SK-N-SH (cell line): Measurements from ENCODE around the gene IL2RA. TPM values are rescaled to one million over a fixed set of nuclear protein-coding genes. Genes with fewer than 3 reads are reported as not detected.

Experiments used
- CTCF ChIA-PET: fragments of 300-600, 350-600 bp; formaldehyde crosslinking; extraction: SDS; loops from one replicate; lab custom pipeline; 2021; lab: Yijun Ruan, JAX
- POLR2A ChIA-PET: fragments of 350-600 bp; sonication (Branson Sonifier 250); formaldehyde crosslinking; extraction: SDS; loops from one replicate; lab custom pipeline; 2020; ENCODE audit warnings: antibody characterized with exemption, inconsistent platforms; lab: Yijun Ruan, JAX
- DNase-seq: peaks from one replicate; pipeline ENCODE4 v3.0.0; 2012
- H2AFZ ChIP-seq: fragments of 200-600 bp; sonication (generic); 2 replicates; pipeline ENCODE4 v1.8.1; 2016; ENCODE audit warnings: antibody characterized with exemption, mild to moderate bottlenecking, low read depth
- H3F3A ChIP-seq: fragments of 200-600 bp; sonication (generic); replicated peaks from 2 replicates; pipeline ENCODE3; 2016; ENCODE audit warnings: antibody characterized with exemption, mild to moderate bottlenecking; ENCODE audit not compliant: insufficient read depth
- H3K27ac ChIP-seq, 2 experiments: fragments of 200-500 bp in 1 of 2; fragments of 200-600 bp in 1 of 2; sonication (Bioruptor generic) in 1 of 2; sonication (generic), shearing (Covaris generic) in 1 of 2; 2 replicates each; pipeline versions ENCODE4 v1.5.1 to v1.6.1; 2014 to 2016; ENCODE audit warnings: low read depth in 2 of 2, inconsistent platforms in 1 of 2, low read length in 1 of 2, mild to moderate bottlenecking in 1 of 2, mixed read lengths in 1 of 2
- H3K27me3 ChIP-seq: fragments of 200-600 bp; sonication (generic), shearing (Covaris generic); 2 replicates; pipeline ENCODE4 v1.6.1; 2016; ENCODE audit warnings: mixed run types; ENCODE audit not compliant: insufficient read depth
- H3K36me3 ChIP-seq, 2 experiments: fragments of 200-500 bp in 1 of 2; fragments of 200-600 bp in 1 of 2; sonication (Bioruptor generic) in 1 of 2; sonication (generic) in 1 of 2; replicated peaks in 1 of 2; 2 replicates each; pipeline versions ENCODE3 to v1.5.1; 2014 to 2016; ENCODE audit warnings: low read length in 1 of 2, mild to moderate bottlenecking in 1 of 2; ENCODE audit not compliant: insufficient read depth in 2 of 2, control insufficient read depth in 1 of 2
- H3K4me1 ChIP-seq, 2 experiments: fragments of 200-500 bp in 1 of 2; fragments of 200-600 bp in 1 of 2; sonication (Bioruptor generic) in 1 of 2; sonication (generic), shearing (Covaris generic) in 1 of 2; 2 replicates each; pipeline versions ENCODE4 v1.5.1 to v1.6.1; 2014 to 2016; ENCODE audit warnings: low read depth in 1 of 2, low read length in 1 of 2, mixed run types in 1 of 2; ENCODE audit not compliant: insufficient read depth in 2 of 2, control insufficient read depth in 1 of 2
- H3K4me2 ChIP-seq: fragments of 200-600 bp; sonication (generic), shearing (Covaris generic); 2 replicates; pipeline ENCODE4 v1.6.1; 2017; ENCODE audit warnings: mixed run types
- H3K4me3 ChIP-seq, 2 experiments: fragments of 200-500 bp in 1 of 2; fragments of 200-600 bp in 1 of 2; sonication (Bioruptor generic) in 1 of 2; sonication (generic), shearing (Covaris generic) in 1 of 2; 2 replicates each; pipeline versions ENCODE4 v1.5.1 to v1.8.1; 2014 to 2016; ENCODE audit warnings: low read depth in 2 of 2, inconsistent platforms in 1 of 2, low read length in 1 of 2, mild to moderate bottlenecking in 1 of 2, mixed read lengths in 1 of 2, moderate library complexity in 1 of 2
- H3K79me2 ChIP-seq: fragments of 200-600 bp; sonication (generic); 2 replicates; pipeline ENCODE4 v1.8.1; 2017; ENCODE audit warnings: mild to moderate bottlenecking; ENCODE audit not compliant: insufficient read depth
- H3K9ac ChIP-seq: fragments of 200-600 bp; sonication (generic); 2 replicates; pipeline ENCODE4 v1.6.1; 2017; ENCODE audit warnings: mixed run types
- H3K9me2 ChIP-seq: fragments of 200-600 bp; sonication (generic); 2 replicates; pipeline ENCODE4 v1.6.1; 2017; ENCODE audit warnings: mixed run types
- H3K9me3 ChIP-seq: fragments of 200-600 bp; sonication (generic); 2 replicates; pipeline ENCODE4 v1.6.1; 2017; ENCODE audit warnings: mixed run types, mild to moderate bottlenecking, moderate library complexity
- H4K20me1 ChIP-seq: fragments of 200-600 bp; sonication (generic); 2 replicates; pipeline ENCODE4 v1.6.1; 2017; ENCODE audit warnings: mild to moderate bottlenecking, mixed run types; ENCODE audit not compliant: insufficient read depth
- EZH2phosphoT487 ChIP-seq: fragments of 200-600 bp; sonication (generic); IDR thresholded peaks from 2 replicates; pipeline ENCODE4 v1.6.1; 2017; ENCODE audit warnings: low read depth, mixed run types, mild to moderate bottlenecking, antibody characterized with exemption, moderate library complexity, borderline replicate concordance
- FOXM1 ChIP-seq: IDR thresholded peaks from 2 replicates; pipeline ENCODE4 v1.4.0; 2012; ENCODE audit warnings: low read depth, mild to moderate bottlenecking
- JUND ChIP-seq: IDR thresholded peaks from 2 replicates; pipeline ENCODE4 v1.4.0; 2012
- MXI1 ChIP-seq: IDR thresholded peaks from 2 replicates; pipeline ENCODE4 v1.6.1; 2012; ENCODE audit warnings: mild to moderate bottlenecking, low read depth, low read length, improper control_type of control experiment
- POLR2AphosphoS5 ChIP-seq: IDR thresholded peaks from 2 replicates; pipeline ENCODE4 v1.6.1; 2012; ENCODE audit warnings: low read depth, low read length
- RFX5 ChIP-seq: IDR thresholded peaks from 2 replicates; pipeline ENCODE4 v1.6.1; 2012; ENCODE audit warnings: mild to moderate bottlenecking, improper control_type of control experiment, low read length
- SMC3 ChIP-seq: IDR thresholded peaks from 2 replicates; pipeline ENCODE4 v1.6.1; 2012; ENCODE audit warnings: low read depth, low read length, improper control_type of control experiment
- TAF1 ChIP-seq: IDR thresholded peaks from 2 replicates; pipeline ENCODE4 v1.6.1; 2012; ENCODE audit warnings: low read depth, mild to moderate bottlenecking, low read length, moderate library complexity, borderline replicate concordance
- TEAD4 ChIP-seq: IDR thresholded peaks from 2 replicates; pipeline ENCODE4 v1.4.0; 2012; ENCODE audit warnings: mild to moderate bottlenecking, borderline replicate concordance; ENCODE audit not compliant: insufficient read depth
- YY1 ChIP-seq: IDR thresholded peaks from 2 replicates; pipeline ENCODE4 v1.4.0; 2012; ENCODE audit warnings: low read depth, mild to moderate bottlenecking
- WGBS: methylation state at CpG from one replicate; pipeline ENCODE4 v1.1.6; 2017; ENCODE audit warnings: low lambda C conversion rate; 5-methylcytosine and 5-hydroxymethylcytosine counted together
- polyA plus RNA-seq, 3 experiments: library from polyadenylated mRNA; depleted of rRNA; stranded (reverse); fragments of >200 nt; gene quantifications; 2 replicates each; pipeline ENCODE4 v1.2.3, GENCODE V29; 2012
- TF ChIP-seq, protein P1 (sequence below): IDR thresholded peaks from 2 replicates; pipeline ENCODE4 v1.6.1; 2012; ENCODE audit warnings: mild to moderate bottlenecking, low read depth, low read length, moderate library complexity

IL2RA gene
- polyA plus RNA-seq, 1 of the 3 experiments (the other 2 are of a cell fraction), result not detected

DNA sequence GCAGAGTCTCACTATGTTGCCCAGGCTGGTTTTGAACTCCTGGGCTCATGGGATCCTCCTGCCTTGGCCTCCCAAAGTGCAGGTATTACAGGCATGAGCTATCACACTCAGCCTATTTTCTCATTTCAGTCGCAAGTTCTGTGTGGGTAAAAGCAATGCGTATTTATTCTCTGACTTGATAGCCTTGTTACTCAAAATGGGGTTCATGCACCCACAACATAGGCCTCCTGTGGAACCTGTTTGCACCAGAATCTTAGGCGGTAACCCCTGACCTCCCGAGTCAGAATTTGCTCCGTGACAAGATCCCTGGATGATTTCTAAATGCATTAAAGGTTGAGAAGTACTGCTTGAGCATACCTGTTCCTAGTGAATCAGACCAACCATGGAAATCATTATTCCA, 7.3 kb downstream of the IL2RA start:
- Histone ChIP-seq H3K79me2 (no peaks in the 10 kb centered on the region), H3K4me1 (peaks cover 0 to 7% of the 10 kb centered on the region in 2 experiments; a peak in 1 of 4 replicates), H3K4me3 (no peak overlapping the region), H3K9me2 (no peaks in the 10 kb centered on the region), H2AFZ (no peak overlapping the region), H3K27me3 (peaks cover 20% of the 10 kb centered on the region)
- ChIA-PET POLR2A (no interaction called here), CTCF (no interaction called here)
- TF ChIP-seq POLR2AphosphoS5 (no peak), TEAD4 (no peak), MXI1 (no peak)
- TF ChIP-seq, all 33 proteins: peak for 0
- Histone ChIP-seq H4K20me1 (no peaks in the 10 kb centered on the region), H3K9me3 (no peaks in the 10 kb centered on the region), H3K36me3 (no peaks in the 10 kb centered on the region), H3K9ac (no peak overlapping the region), H3K27ac (no peak overlapping the region), H3F3A (no peaks in the 10 kb centered on the region), H3K4me2 (no peak overlapping the region)
- DNase-seq, result no peak
- WGBS, result 84% methylated on average over 5 of the region's 5 CpGs

DNA sequence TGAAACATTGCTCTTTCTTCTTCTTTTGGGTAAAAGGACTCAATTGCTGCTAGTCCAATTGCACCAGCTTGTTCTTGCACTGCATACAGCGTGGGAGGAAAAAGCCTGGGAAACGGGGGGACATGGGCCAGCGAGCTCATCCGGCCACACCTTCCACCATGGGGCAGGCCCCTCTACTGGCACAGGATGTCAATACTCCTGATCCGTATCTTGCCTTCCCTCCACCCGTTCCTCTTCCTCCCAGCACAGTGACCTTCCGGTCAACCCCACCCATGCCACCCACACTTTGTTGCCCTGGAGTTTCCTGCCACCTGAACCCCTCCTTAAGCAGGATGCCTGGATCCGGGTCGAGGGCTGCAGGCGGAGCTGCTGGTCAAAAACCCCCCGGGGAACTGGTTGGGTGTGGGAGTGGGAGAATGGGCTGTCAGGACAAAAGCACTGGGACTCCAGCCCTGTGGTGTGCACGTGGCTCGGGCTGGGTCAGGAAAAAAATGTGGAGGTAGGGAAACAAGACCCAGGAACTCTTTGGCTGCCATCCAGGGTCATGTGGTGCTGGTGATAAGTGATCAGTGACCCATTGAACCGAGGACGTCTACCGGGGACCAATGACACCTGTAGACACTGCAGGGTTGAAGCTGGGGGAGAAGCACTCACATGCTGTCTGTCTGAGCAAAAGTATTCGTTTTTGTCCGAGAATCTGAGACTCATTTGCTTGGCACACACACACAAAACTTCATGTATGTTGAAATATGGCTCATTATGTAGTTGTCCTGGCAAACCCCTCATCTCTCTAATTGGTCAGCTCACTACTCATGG, 8.1 kb downstream of the IL2RA start:
- TF ChIP-seq TEAD4 (no peak), YY1 (no peak), FOXM1 (no peak), SMC3 (no peak), MXI1 (no peak), TAF1 (no peak), JUND (no peak), RFX5 (no peak), EZH2phosphoT487 (no peak)
- TF ChIP-seq, protein P1, sequence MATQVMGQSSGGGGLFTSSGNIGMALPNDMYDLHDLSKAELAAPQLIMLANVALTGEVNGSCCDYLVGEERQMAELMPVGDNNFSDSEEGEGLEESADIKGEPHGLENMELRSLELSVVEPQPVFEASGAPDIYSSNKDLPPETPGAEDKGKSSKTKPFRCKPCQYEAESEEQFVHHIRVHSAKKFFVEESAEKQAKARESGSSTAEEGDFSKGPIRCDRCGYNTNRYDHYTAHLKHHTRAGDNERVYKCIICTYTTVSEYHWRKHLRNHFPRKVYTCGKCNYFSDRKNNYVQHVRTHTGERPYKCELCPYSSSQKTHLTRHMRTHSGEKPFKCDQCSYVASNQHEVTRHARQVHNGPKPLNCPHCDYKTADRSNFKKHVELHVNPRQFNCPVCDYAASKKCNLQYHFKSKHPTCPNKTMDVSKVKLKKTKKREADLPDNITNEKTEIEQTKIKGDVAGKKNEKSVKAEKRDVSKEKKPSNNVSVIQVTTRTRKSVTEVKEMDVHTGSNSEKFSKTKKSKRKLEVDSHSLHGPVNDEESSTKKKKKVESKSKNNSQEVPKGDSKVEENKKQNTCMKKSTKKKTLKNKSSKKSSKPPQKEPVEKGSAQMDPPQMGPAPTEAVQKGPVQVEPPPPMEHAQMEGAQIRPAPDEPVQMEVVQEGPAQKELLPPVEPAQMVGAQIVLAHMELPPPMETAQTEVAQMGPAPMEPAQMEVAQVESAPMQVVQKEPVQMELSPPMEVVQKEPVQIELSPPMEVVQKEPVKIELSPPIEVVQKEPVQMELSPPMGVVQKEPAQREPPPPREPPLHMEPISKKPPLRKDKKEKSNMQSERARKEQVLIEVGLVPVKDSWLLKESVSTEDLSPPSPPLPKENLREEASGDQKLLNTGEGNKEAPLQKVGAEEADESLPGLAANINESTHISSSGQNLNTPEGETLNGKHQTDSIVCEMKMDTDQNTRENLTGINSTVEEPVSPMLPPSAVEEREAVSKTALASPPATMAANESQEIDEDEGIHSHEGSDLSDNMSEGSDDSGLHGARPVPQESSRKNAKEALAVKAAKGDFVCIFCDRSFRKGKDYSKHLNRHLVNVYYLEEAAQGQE, result no peak
- H3K9ac ChIP-seq, result no peak overlapping the region
- no peaks in the 10 kb centered on the region for H3K9me3 ChIP-seq
- H3K27me3 ChIP-seq, result peaks cover 20% of the 10 kb centered on the region
- ChIA-PET CTCF (no interaction called here), POLR2A (no interaction called here)
- peaks cover 0 to 7% of the 10 kb centered on the region in 2 experiments; a peak in 1 of 4 replicates for H3K4me1 ChIP-seq
- H4K20me1 ChIP-seq, result no peaks in the 10 kb centered on the region
- H3K9me2 ChIP-seq, result no peaks in the 10 kb centered on the region
- no peaks in the 10 kb centered on the region for H3F3A ChIP-seq
- no peak overlapping the region for H3K4me3 ChIP-seq
- no peaks in the 10 kb centered on the region for H3K36me3 ChIP-seq
- H3K27ac ChIP-seq, result no peak overlapping the region
- no peak overlapping the region for H2AFZ ChIP-seq
- DNase-seq, result no peak
- 31% methylated on average over 18 of the region's 18 CpGs for WGBS
- H3K79me2 ChIP-seq, result no peaks in the 10 kb centered on the region
- no peak overlapping the region for H3K4me2 ChIP-seq
